Astrocyte of the hippocampus (primary cell): ENCODE measurements around the gene PPM1E.

ENCODE experiments used
- DNase-seq: peaks from one replicate; pipeline ENCODE4 v3.0.0; 2011; ENCODE audit warnings: low read depth, low spot score

PPM1E gene

DNA sequence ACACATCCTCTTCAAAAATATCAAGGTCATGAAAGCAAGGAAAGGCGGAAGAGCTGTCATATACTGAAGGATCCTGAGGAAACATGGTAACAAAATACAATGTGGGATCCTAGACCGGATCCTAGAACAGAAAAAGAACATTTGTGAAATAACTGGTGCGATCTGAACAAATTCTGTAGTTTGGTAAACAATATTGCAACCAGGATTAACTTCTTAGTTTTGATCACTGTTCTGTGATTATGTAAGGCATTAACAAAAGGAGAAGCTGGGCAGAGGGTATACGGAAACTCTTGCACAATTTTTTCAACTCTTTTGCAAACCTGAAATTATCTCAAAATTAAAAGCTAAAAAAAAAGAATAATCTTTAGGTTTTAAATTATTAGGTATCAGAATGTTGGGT is 241.3 kb downstream of the PPM1E start:
- DNase-seq, result no peak

DNA sequence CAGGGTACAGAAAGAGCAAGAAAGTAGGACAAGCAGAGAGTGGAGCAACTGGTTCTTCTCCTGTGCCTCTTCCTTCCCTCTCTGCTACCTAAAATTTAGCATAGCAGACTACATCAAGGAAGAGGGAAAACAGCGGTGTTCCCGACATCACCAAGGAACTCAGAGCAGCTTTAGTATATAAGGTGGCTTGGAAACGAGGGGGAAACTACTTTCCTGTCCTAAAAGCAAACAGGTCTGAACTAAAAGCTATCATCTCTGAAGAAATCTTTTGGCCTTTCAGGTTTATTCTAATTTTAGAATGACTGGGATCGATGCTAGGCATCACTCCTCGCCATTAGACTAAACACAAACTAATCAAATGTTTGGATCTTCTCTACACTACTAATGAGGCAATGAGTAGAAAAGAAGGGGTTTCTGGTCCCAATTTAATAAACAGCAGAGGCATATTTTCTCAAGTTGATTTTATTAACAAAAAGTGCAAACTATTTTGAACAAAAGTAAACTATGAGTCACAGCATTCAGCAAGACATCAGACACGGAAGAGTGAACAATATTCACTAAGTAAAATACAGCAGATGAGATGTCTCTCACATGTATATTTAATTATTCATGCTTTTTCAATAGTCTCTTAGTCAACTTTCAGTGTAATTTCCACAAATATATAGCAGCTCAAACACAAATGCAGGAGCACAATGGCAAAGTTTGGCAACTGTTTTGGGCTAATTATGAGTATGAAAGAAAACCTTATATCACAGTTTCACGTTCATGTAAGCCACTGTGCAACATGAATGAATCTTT is 242.3 kb downstream of the PPM1E start:
- peak; percentile 39 for DNase-seq

DNA sequence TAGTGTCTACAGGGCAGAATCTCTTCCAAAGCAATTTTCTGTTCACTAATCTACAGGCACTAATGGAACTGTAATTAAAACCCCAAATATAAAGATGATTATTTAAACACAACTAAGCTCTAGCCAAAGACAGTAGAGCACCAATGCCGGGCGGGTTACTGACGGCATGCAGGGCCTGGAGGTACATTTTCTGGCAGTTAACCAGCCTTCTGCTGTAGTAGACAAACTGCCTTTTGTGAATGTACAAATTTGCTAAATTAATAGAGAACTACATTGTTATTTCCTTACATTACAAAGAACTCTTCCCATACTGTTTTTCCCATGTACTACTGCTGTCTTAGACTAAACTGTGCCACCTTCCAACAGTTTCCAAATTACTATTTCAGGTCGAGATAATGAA is 243.2 kb downstream of the PPM1E start:
- peak; percentile 15 for DNase-seq

DNA sequence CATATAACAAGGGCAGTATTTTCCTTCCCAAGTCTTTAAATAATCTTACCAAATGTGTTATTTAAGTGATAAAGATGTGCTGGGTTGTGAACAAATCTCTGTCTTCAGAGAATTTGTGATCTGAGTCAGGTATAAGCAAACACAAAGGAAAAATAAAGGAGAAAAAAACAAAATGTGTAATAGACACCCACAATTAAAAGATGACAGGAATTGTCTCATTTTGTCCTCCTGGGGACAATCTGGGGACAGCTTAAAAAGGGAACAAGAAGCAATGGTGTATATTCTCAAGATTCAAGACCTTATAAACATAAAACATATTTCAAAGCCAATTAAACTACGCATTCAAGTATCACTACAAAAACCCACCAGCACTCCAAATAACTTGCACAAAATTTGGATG is 243.8 kb downstream of the PPM1E start:
- no peak for DNase-seq

DNA sequence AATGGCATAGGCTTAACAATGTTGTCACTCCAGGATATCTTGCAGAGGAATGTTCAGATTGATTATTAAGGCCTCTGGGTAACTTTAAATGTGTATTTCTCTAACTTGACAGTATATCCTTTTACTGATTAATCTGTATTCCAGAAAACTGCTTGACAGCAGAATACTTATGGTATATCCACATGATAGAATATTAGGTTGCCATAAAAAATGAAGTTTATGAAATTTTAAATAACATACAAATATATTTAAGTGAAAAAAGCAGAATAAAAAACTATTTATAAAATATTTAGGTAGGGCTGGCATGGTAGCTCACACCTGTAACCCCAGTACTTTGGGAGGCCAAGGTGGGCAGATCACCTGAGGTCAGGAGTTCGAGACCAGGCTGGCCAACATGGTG is 244.4 kb downstream of the PPM1E start:
- no peak for DNase-seq

DNA sequence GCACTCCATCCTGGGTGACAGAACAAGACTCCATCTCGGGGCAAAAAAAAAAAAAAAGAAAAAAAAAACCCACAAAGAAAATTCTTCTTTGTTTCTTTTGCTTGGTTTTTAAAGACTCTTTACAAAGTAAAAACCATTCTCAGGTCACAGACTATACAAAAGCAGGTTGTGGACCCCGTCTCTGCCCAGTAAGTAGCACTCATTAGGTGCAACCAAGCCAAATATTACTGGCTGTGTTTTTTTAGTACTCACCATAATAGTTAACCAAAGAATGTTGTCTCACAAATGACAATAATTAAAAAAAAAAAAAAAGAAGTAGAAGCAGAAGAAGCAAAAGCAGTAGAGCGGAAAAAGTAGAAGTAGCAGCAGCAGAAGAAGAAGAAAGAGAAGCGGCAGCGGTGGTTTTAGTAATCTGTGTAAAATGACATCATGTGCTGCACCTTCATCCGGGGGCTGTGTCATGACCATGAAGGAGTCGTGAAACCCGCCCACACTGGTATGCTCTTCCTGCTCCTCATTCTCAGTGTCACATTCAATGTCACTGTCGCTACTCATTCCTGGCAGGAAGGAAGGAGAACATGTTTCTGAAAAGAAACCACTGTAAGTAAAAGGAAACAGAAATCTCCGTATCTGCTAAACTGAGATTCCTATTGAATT is 245.6 kb downstream of the PPM1E start:
- peak; percentile 85 for DNase-seq

DNA sequence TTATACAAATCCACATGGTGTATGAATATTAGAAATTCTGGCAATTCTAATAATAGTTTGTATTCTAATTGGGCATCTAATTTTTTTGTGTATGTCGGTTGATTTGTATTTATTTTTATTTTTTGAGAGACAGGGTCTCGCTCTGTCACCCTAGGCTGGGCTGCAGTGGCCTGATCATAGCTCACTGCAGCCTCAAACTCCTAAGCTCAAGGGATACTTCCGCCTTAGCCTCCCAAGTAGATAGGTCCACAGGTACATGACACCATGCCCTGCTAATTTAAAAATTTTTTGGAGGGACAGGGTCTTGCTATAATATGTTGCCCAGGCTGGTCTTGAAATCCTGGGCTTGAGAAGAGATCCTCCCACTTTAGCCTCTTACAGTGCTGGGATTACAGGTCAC is 246.5 kb downstream of the PPM1E start:
- DNase-seq, result peak; percentile 15

DNA sequence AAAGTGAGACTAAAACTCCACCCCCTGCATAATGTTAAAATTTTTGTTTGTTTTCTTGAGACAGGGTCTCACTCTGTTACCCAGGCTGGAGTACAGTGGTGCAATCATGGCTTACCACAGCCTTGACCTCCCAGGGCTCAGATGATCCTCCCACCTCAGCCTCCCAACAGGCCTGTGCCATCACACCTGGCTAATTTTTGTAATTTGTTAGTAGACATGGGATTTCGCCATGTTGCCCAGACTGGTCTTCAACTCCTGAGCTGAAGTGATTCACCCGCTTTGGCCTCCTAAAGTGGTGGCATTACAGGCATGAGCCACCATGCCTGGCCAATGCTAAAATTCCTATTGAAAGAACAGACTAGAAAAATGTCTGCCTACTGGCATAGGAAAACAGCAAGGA is 247.2 kb downstream of the PPM1E start:
- peak; percentile 51 for DNase-seq

DNA sequence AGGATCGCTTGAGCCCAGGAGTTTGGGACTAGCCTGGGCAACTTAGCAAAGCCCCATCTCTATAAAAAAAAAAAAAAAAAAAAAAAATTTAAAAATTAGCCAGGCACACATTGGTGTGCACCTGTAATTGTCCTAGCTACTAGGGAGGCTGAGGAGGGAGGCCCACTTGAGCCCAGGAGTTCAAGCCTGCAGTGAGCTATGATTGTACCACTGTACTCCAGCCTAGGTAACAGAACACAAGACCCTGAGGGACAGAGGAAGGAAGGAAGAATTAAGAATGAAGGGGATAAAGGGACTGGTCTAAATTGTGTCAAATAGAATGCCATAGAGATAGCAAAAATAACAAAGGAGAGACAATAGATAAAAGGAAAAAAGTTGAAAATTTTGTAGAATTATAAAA is 248.2 kb downstream of the PPM1E start:
- no peak for DNase-seq

DNA sequence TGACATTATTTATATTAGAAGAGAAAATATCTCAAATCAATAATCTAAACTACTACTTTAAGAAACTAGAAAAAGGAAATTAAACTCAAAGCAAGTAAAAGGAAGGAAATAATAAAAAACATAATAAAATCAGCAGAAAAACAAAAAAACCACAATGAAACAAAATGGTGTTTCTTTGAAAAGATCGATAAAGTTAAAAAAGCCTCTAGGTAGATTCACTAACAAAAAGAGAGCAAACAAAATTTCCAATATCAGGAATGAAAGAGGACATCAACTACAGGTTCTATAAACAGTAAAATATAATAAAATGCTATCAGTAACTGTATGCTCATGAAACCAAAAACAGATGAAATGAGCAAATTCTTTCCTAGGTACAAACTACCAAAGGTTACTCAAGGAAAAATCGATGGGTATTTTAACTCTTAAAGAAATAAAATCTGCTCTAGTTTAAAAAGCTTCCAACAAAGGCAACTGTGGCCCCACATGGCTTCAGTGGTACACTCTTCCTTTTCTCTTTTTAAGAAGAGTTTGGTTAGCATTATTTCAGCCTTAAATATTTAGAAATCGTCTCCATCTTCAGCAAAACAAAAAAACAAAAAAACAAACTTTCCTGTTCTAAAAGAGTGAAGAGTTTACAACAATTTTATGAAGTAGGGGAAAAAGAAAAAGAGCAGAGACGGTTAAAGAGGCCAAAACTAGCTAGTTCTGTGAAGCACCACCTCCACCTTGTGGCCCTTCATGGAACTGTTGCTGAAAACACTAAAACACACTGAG is 248.9 kb downstream of the PPM1E start:
- peak; percentile 78 for DNase-seq

DNA sequence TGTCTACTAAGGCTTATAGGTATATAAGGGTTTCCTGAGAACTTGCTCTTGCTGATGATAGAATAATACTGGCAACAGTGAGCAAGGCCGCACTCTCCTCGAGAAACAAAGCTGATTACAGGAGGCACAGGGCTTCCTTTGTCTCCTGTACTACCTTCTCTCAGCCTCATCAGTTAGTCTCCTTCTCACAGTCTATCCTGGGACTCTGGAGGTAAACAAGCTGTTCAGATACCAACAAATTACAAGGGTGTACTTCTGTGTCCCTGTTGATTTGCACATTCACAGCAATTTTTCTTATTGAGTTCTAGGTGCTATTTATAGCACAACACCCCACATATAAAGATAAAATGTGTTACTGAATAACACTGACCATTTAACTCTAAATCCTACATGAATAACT is 252.3 kb downstream of the PPM1E start:
- DNase-seq, result no peak

DNA sequence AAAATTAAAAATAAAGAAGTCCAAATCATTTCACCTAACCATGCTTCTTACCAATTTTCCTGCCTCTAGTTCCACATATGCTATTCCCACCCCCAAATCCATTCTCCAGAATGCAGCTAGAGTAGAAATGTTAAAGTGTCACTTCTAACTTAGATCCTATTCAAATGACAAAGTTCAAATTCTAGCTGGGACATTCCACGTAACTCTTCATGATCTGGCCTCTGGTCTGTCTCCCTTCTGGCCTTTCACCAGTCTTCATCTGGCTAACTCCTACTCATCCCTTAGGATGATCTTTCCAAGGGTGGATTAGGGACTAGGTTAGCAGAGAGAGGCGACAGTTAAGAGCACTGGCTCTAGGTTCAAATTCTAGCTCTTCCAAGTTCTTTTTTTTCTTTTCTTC is 253.1 kb downstream of the PPM1E start:
- no peak for DNase-seq

DNA sequence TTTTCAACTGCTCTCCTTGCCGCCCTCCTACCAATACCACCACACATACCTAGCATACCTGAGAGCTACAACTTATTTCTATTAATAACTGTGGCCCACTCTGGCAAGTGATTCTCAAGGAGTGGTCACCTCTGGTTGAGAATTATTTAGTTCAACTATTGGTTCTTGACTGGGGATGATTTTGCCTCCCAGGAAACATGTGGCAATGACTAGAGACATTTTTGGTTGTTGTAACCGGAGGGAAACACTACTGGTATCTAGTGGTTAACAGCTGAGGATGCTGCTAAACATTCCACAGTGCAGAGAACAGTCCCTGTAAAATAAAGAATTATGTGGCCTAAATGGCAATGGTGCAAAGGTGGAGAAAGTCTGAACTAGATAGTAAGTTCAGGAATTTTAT is 254.4 kb downstream of the PPM1E start:
- peak; percentile 37 for DNase-seq

DNA sequence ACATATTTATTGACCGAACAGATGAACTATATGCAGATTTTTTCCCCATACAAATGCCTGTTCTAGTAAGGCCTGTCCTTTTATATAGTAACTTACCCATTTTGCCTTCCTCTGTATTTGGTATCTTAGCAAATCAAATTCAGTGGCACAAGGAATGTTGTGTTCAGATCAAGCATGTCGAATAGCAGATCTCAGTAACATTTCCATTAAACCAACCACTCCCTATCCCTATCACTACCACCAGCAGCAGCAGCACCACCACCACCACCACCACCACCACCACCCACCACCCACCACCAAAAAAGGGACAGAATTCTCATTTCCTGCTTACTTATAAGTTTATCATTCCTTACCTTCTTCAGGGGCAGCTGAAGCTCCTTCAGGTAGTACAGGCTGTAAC is 256.3 kb downstream of the PPM1E start:
- DNase-seq, result no peak

DNA sequence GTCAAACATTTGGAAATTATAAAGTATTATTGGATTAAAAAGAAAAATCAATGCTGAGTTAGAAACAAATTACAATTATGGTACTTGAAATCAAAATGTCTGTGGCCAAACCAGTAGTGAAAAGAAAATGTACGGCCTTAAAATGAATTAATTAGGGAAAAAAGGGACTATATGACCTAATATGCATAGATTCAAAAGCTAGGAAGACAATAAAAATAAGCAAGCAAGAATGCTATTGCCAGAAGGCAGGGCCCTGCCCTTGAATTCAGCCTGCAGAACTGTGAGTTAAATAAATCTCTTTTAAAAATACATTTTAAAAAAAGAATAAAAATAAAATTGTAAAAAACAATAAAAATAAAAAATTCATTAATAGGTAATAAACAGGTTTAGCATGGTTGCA is 262.4 kb downstream of the PPM1E start:
- no peak for DNase-seq

DNA sequence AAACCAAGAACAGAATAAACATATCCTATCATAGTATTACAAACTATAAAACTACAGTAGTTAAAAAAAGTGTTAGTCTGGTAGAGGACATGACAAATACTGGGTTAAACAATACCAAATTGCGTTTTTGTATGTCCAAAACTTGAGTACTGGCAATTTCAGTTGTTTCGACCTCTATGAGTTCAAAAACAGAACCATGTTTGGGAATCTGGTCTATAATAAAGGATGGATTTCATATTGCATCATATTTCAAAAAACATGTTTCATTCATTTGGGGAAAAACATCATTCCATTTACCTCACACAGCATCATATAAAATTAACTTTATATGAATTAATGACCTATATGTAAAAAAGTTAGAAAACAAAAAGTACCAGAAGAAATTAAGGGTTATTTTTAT is 269.3 kb downstream of the PPM1E start:
- no peak for DNase-seq

DNA sequence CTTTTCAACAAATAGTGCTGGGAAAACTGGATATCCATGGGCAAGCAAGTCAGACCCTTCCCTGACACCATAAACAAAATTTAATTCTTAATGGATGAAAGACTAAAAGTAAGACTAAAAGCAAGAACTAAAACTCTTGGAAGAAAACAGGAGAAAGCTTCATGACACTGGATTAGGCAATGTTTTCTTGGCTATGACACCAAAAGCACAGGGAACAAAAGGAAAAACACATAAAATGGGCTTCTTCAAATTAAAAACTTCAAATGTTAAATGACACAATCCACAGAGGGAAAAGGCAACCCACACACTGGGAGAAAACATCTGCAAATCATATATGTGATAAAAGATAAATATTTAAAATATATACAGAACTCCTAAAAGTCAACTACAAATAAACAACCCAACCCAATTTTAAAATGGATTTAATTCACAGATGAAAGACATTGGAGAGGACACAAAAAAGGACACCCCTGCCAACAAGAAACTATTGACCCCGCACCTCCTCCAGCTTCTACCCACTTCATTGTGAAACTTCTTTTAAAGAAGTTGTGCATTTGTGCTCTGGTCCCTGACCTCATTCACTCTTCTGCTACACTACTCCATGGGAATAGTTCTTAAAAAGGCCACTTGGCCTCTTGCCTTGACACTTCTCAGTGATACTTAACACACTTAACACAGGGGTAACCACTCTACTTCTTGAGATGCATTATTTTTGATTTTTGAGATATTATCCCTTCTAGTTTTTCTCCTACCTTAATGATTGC is 270.7 kb downstream of the PPM1E start:
- DNase-seq, result no peak

DNA sequence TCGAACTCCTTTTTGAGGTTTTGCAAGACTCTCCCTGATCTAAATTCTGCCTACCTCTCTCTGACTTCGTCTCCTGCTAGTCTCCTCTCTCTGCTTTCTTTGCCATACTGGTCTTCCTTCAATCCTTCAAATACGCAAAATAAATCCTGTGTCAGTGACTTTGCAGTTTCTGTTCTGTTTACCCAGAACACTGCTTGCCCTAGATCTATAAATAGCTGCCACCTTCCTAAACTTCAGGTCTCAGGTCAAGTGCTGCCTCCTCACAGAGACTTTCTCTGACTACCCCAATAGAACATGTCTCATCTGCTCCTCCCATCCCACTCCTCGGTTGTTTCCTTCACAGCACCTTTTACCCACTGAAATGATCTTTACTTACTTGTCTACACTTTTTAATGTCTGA is 272.1 kb downstream of the PPM1E start:
- no peak for DNase-seq

DNA sequence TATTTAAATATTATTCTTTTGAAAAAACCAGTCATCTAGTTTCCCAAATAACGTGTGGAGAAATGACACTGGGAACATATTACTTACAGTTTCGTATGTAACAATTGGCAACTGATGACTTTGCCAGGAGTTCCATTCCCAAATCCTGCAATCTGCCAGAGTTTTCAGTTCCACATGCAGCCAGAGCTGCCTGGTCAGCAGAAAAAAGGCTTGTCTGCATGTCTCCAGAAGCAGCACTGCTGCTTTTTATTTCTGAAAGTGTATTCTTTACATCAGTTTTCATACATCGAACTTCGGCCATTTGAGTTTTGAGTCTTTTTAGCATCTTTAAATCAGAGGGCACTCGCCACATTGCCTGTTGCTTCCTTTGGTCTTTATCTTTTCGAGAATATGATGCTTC is 272.7 kb downstream of the PPM1E start:
- DNase-seq, result no peak

DNA sequence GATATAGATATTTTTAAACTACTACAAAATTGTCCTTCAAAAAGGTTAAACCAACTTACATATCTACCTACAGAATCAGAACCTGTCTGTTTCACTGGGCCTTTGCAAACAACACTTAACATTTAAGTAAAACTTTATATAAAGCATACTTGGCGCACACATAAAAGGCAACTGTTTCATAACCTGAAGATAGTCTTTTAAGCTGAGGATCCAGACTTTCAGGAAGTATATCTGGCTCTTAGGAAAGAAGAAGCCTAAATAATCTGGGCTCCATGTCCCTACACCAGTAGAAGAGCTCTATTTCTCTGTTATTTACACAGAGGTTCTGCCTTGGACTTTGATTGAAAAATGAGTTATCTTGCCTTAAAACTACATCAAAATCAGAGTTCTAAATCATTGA is 275.2 kb downstream of the PPM1E start:
- no peak for DNase-seq
